Testis (tissue), 2 donors: ENCODE measurements around the gene MRPS16.

ENCODE experiments used
- POLR2A ChIP-seq: fragments of 450-650 bp; IDR thresholded peaks from one replicate; pipeline ENCODE4 v1.6.1; 2017; ENCODE audit warnings: antibody characterized with exemption, mild to moderate bottlenecking, moderate library complexity
- TF ChIP-seq, protein P1 (sequence below), 3 experiments: fragments of 450-650 bp in 2 of 3; fragments of 200-600 bp in 1 of 3; sonication (generic) in 1 of 3; IDR thresholded peaks; one replicate each; pipeline ENCODE4 v1.5.1; 2016 to 2019; ENCODE audit warnings: antibody characterized with exemption in 3 of 3, mild to moderate bottlenecking in 2 of 3, moderate library complexity in 1 of 3

DNA sequence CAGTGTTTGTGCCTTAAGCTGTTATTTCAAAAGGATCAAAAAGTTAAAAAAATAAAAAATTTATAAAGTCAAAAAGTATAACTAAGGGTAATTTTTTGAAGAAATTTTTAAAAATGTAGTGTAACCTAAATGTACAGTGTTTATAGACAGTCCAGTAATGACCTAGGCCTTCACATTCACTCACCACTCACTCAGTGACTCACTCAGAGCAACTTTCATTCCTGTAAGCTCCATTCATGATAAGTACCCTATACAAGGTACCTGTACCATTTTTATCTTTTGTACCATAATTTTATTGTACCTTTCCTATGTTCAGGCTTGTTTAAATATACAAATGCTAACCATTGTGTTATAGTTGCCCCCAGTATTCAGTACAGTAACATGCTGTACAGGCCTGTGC lies 26.9 kb downstream of the MRPS16 start:
- TF ChIP-seq, protein P1, sequence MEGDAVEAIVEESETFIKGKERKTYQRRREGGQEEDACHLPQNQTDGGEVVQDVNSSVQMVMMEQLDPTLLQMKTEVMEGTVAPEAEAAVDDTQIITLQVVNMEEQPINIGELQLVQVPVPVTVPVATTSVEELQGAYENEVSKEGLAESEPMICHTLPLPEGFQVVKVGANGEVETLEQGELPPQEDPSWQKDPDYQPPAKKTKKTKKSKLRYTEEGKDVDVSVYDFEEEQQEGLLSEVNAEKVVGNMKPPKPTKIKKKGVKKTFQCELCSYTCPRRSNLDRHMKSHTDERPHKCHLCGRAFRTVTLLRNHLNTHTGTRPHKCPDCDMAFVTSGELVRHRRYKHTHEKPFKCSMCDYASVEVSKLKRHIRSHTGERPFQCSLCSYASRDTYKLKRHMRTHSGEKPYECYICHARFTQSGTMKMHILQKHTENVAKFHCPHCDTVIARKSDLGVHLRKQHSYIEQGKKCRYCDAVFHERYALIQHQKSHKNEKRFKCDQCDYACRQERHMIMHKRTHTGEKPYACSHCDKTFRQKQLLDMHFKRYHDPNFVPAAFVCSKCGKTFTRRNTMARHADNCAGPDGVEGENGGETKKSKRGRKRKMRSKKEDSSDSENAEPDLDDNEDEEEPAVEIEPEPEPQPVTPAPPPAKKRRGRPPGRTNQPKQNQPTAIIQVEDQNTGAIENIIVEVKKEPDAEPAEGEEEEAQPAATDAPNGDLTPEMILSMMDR (IDR thresholded peaks at IDR 0.05): no peak
- TF ChIP-seq POLR2A: no peak
